Amniotic epithelial cell (primary cell): ENCODE data around the gene CBFA2T2.
A peak's percentile ranks its signal among the peaks of the same experiment; 100 is the strongest.

ENCODE experiments used
- DNase-seq: peaks from one replicate; pipeline ENCODE4 v3.0.0-alpha.2; 2010; ENCODE audit warnings: low read depth

CBFA2T2 gene

DNA sequence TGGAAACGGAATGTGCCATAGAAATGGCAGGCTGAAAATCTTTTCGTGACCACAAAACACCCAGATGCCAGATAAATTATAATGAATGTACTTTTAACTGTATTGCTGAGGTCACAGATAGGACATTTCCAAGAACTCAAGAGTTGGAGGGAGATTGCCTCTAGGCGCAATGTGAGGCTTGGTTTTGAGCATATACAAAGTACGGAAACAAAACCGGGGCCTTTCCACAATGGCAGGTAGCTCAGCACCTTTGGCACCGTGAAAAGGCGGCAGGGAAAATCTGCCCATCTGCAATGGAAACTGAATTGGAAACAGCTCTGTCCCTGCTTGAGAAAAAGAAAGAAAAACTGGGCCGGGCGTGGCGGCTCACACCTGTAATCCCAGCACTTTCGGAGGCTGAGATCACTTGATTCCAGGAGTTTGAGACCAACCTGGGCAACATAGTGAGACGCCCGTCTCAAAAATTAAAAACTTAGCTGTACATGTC, 161.7 kb downstream of the CBFA2T2 start:
- peak; percentile 41 for DNase-seq

- peak; percentile 58 for DNase-seq
Observed at GRCh38 chr20:33653218-33653899, 163.5 kb downstream of the CBFA2T2 start.

GRCh38 chr20:33653900-33654596, 164.2 kb downstream of the CBFA2T2 start:
- DNase-seq, result no peak

DNA sequence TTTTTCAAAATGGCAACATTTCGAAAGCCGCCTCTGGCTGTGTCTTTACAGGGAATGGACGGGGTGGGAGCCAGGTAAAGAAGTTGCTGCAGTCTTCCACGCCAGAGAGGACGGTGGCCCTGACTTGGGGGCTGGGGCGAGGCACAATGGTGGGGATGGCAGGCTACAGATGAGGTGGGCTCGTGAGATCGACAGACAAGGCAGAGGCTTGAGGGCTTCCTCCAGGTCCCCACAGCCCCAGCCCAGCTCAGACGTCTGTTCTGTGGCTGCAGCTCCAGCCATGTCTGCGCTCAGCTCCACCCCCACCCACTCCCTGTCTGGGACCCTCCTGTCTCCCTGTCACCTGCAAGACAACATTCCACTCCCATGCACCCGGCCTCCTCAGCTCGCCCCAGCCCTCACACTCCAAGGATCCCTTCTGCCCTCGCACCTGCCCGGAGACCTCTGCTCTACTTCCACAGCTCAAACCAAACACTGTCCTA, 164.8 kb downstream of the CBFA2T2 start:
- no peak for DNase-seq

- no peak for DNase-seq
Observed at GRCh38 chr20:33655164-33655563, 165.3 kb downstream of the CBFA2T2 start.

- DNase-seq, result no peak
Observed at GRCh38 chr20:33656010-33656782, 166.3 kb downstream of the CBFA2T2 start.

GRCh38 chr20:33656783-33657703, 167.1 kb downstream of the CBFA2T2 start:
- DNase-seq, result no peak

DNA sequence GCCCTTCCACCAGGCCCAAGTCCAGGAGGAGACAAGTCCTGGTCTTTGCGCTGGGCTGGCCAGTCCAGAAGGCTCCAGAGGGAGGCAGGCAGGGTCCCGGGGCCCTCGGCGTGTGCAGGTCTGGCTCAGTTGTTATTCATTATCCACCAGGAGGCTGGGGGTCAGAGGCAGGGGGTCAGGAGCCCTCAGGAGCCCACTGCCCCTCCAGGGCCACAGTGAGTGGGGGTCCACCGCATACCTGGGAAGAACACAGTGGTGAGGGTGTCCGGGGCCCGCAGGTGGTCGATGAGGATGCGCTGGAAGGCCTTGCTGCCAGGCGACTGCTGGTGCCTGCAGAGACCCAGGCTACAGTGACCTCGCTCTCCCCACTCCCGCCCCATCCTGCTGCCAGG, 167.8 kb downstream of the CBFA2T2 start:
- DNase-seq, result no peak

- DNase-seq, result no peak
Observed at GRCh38 chr20:33658510-33658909, 168.6 kb downstream of the CBFA2T2 start.

GRCh38 chr20:33658929-33659328, 169.0 kb downstream of the CBFA2T2 start:
- DNase-seq, result no peak

DNA sequence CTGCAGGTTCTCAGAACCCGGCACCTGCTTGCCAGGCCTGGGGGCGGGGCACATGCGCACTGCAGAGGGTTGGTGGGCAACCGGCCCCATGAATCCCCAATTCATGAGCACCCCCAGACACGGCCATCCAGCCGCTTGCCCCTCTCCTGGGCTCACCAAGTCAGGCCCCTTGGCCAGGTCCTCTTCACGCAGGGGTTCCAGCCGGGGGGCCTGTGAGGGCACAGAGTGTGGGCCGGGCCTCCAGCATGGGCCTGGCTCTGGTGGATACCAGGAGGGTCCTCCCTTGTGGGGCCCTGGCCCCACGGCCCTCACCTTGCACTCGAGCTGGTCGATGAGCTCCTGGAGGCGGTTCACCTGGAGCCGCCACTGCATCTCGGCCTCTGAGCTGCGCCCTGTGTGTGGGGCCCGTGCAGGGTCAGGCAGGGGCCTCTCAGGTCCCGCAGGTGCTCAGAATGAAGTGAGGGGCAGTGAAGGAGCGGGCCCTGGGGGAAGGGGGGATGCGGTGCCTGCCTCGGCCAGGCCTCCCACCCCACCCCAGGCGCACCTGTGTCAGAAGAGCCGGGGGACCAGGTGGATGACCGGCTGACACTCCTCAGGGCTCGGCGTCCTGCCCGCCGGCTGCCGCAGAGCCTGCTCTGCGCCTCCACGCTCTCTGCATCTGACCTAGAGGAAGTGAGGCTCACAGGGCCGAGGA, 169.6 kb downstream of the CBFA2T2 start:
- DNase-seq, result no peak

GRCh38 chr20:33660035-33660684, 170.3 kb downstream of the CBFA2T2 start:
- DNase-seq, result no peak

DNA sequence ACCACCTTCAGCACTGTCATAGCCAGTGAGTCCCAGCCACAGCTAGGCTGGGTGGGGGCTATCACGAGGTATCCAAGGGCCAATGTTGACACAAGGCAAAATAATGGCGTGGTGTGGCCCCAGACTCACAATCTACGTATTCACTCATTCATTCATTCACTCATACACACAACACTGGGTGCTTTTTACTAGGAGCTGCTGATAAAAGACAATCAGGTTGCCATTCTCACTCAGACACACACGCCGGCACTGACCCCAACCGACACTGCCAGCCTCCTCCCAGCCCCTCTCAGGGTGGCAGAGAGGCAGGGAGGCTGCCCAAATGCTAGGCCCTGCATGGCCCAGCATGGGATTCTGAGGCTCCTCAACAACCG, 170.8 kb downstream of the CBFA2T2 start:
- DNase-seq, result no peak

- DNase-seq, result no peak
Observed at GRCh38 chr20:33662172-33662571, 172.3 kb downstream of the CBFA2T2 start, which contains the start of gene C20orf144. C20orf144 (plus strand) TSS chr20:33662327; CDS start chr20:33662346, 19 bp downstream.

- DNase-seq, result peak; percentile 50
Observed at GRCh38 chr20:33663161-33664084, 173.5 kb downstream of the CBFA2T2 start.

DNA sequence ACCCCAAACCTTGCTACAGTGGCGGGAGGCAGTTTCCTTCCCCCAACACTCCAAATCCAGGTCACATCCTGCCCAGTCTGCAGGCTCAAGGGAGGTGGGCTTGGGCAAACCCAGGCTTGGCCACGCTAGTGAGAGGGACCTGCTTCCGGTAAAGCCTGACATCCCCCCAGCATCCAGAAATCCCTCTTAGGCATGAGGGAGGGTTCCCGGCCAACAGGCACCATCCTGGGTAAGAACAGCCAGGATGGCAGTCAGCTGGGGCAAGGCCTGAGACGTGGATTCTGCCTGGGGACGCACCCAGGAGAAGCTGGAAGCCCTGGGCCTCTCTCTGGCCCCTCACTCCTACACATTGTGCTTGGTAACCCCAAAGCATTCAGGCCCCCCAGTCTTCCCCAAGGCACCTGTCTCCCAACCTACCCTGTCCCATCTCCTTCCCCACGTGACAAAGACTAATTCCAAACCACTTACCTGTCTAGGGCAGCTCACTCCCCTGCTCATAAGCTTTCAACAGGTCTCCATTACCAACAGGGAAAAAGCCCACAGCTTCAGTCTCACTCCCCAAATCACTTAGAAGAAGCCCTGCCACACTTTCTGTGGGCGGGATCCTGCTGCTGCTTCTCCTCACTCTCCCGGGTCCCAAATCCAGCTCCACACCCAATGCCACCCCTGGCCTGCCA, 174.3 kb downstream of the CBFA2T2 start:
- DNase-seq, result no peak

DNA sequence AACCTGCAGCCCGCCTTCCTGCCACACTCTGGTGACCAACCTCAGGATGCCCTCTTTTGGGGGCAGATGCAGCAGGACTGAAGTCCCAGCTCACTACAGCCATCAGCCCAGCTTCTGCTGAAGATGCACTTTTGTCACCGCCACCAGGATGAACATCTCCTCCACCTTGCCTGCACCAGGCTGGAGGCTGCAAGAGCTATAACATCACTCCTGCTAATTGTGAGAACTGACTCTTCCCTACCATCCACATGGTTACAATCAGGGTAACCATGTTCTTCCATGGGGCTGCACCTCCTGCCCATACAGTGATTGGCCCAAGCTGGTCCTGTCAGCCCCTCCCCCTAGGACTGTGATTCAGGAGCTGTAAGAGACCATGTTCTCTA, 174.9 kb downstream of the CBFA2T2 start:
- DNase-seq, result no peak
